Measurements from ENCODE around the gene SNAP47.
A peak's percentile ranks its signal among the peaks of the same experiment; 100 is the strongest.

The SNAP47 gene

GRCh38 chr1:227777646-227778045 lies 42.4 kb downstream of the SNAP47 start:
- H3K4me3 Mint-ChIP-seq, result no peak overlapping the region
- H3K27ac Mint-ChIP-seq, result no peak overlapping the region
- H3K36me3 Mint-ChIP-seq, result peaks cover 2% of the 10 kb centered on the region
- H3K4me1 Mint-ChIP-seq (ENCODE audit: low read depth), result peaks cover 23% of the 10 kb centered on the region
- H3K27me3 Mint-ChIP-seq, result no peaks in the 10 kb centered on the region
- no peaks in the 10 kb centered on the region for H3K9me3 Mint-ChIP-seq (ENCODE audit: low read depth)

GRCh38 chr1:227778401-227778947 lies 43.2 kb downstream of the SNAP47 start:
- H3K27ac Mint-ChIP-seq, result no peak overlapping the region
- no peaks in the 10 kb centered on the region for H3K9me3 Mint-ChIP-seq (ENCODE audit: low read depth)
- peaks cover 16% of the 10 kb centered on the region for H3K4me1 Mint-ChIP-seq (ENCODE audit: low read depth)
- no peak overlapping the region for H3K4me3 Mint-ChIP-seq
- peaks cover 2% of the 10 kb centered on the region for H3K36me3 Mint-ChIP-seq
- H3K27me3 Mint-ChIP-seq, result no peaks in the 10 kb centered on the region

DNA sequence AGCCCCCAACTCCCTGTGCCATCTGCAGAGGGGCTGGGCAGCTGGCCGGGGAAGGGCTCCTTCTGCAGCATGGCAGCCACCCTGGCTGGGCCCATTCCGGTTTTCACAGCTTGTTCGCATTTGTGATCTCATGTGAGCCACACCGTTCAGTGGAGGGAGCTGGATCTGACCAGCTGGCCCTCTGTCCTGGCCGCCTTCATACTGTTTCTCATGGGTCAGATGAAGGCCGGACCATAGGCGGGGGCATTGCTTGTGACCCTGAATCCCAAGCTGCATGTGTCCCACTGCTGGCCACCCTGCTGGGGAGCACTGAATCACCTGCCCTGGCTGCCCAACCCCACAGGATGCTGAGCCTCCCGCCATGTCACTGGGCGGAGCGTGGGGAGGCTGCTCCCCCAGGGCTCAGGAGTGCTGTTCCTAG lies 43.8 kb downstream of the SNAP47 start:
- Mint-ChIP-seq H3K9me3 (ENCODE audit: low read depth) (no peaks in the 10 kb centered on the region), H3K36me3 (peaks cover 2% of the 10 kb centered on the region), H3K4me1 (ENCODE audit: low read depth) (peaks cover 11% of the 10 kb centered on the region), H3K27me3 (no peaks in the 10 kb centered on the region), H3K27ac (no peak overlapping the region), H3K4me3 (no peak overlapping the region)

DNA sequence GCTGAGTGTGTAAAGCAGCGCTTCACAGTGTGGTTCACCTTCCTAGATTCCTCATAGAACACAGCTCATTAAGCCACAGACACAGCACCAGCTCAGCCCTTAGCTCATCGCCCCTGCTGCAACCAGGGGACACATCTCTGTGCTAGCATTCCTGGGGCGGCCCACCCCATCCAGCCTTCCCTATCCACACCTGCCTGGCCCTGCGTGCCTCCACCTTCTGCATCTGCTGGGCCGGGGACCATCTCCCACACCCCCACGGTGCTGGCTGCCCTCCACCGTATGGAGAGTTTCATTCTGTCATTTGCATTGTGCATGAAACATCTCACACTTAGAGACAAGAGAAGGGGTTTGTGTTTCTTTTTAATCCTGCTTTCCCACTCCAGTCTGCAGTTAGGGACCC lies 44.5 kb downstream of the SNAP47 start:
- H3K27ac Mint-ChIP-seq, result no peak overlapping the region

DNA sequence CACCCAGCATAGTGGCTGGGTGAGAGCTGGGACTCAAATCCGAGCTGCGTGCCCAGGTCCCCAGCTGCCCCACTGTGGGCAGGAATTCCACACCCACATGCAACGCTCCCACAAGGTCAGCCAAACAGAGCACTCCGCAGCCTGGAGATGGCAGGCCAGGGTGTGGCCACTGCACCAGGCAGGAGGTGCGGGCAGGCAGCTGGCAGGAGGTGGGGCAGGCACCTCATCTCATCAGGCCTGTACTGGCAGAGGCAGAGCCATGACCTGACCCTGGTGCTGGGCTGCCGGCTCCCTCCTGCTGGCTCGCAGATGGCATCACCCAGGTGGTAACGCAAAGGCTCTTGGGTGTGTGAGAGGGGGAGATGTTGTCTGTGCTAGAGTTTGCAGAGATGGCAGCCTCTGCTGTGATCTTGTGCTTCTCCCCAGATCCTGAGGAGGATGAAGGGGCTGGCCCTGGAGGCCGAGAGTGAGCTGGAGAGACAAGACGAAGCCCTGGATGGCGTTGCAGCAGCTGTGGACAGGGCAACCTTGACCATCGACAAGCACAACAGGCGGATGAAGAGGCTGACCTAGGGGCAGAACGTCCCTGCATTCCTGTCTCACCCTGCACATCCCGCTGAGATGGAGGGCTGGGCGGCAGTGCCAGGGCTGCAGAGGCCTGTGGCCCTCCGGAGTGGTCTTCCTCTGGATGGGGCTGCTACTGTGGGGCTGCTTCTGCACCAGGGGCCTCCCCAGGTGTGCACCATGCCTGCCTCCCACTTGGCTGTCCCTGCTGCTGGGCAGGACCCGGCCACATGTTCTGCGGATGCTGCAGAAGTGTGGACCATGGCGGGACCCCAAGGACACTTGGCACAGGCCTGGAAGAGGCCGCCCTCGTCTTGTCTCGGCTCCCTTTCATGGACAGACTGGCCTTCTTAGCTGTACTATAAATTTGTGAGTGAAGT lies 45.1 kb downstream of the SNAP47 start:
- no peak overlapping the region for H3K4me3 Mint-ChIP-seq
- no peaks in the 10 kb centered on the region for H3K9me3 Mint-ChIP-seq (ENCODE audit: low read depth)
- peaks cover 2% of the 10 kb centered on the region for H3K36me3 Mint-ChIP-seq
- H3K27ac Mint-ChIP-seq, result no peak overlapping the region
- no peaks in the 10 kb centered on the region for H3K27me3 Mint-ChIP-seq
- H3K4me1 Mint-ChIP-seq (ENCODE audit: low read depth), result peaks cover under 1% of the 10 kb centered on the region

More for the DNA sequence above, 44.5 kb downstream of the SNAP47 start:
- Mint-ChIP-seq H3K4me1 (ENCODE audit: low read depth) (peaks cover 4% of the 10 kb centered on the region), H3K9me3 (ENCODE audit: low read depth) (no peaks in the 10 kb centered on the region), H3K36me3 (peaks cover 2% of the 10 kb centered on the region), H3K4me3 (no peak overlapping the region), H3K27me3 (no peaks in the 10 kb centered on the region)

- Mint-ChIP-seq H3K27ac (no peak overlapping the region), H3K9me3 (ENCODE audit: low read depth) (no peaks in the 10 kb centered on the region), H3K27me3 (no peaks in the 10 kb centered on the region), H3K4me1 (ENCODE audit: low read depth) (peaks cover 2% of the 10 kb centered on the region), H3K36me3 (peaks cover 2% of the 10 kb centered on the region), H3K4me3 (no peak overlapping the region)
These were observed 46.2 kb downstream of the SNAP47 start for GRCh38 chr1:227781314-227781930.

DNA sequence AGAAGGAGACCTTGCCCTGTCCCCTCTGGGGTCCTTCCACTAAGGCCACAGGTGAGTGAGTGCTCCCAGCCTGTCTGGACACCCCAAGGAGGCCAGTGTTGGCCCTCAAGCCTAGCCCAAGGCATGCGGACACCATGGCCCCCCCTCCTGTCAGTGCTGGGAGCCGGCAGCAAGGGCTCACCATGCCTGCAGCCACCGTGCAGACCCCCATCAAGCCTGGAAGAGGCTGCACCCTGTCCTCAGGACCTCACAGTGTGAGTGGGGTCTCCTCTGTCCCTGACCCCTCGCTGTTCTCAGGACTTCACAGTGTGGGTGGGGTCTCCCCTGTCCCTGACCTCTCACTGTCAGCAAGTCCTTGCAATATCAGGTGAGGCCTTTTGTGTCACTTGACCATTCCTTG lies 47.0 kb downstream of the SNAP47 start:
- no peak overlapping the region for H3K27ac Mint-ChIP-seq
- H3K4me1 Mint-ChIP-seq (ENCODE audit: low read depth), result peaks cover 5% of the 10 kb centered on the region
- H3K4me3 Mint-ChIP-seq, result no peak overlapping the region
- no peaks in the 10 kb centered on the region for H3K9me3 Mint-ChIP-seq (ENCODE audit: low read depth)
- H3K27me3 Mint-ChIP-seq, result no peaks in the 10 kb centered on the region
- H3K36me3 Mint-ChIP-seq, result peaks cover 2% of the 10 kb centered on the region

DNA sequence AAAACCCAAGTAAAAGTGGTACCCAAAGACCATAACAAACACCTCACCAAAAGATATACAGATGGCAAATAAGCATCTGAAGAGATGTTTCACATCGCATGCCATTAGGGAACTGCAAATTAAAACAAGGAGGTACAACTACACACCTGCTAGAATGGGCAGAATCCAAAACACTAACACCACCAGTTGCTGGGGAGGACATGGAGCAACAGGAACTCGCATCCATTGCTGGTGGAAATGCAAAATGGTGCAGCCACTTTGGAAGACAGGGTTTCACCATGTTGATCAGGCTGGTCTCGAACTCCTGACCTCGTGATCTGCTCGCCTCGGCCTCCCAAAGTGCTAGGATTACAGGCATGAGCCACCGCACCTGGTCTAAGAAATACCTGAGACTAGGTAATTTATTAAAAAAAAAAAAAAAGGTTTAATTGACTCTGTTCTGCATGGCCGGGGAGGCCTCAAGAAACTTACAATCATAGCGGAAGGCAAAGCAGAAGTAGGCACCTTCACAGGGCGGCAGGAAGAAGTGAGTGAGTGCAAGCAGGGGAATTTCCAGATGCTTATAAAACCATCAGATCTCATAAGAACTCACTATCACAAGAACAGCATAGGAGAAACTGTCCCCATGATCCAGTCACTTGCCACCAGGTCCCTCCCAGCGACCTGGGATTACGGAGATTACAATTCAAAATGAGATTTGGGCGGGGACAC lies 50.0 kb downstream of the SNAP47 start:
- Mint-ChIP-seq H3K4me1 (ENCODE audit: low read depth) (peaks cover 12% of the 10 kb centered on the region), H3K4me3 (no peak overlapping the region), H3K36me3 (peaks cover 2% of the 10 kb centered on the region), H3K9me3 (ENCODE audit: low read depth) (no peaks in the 10 kb centered on the region), H3K27ac (no peak overlapping the region), H3K27me3 (no peaks in the 10 kb centered on the region)

DNA sequence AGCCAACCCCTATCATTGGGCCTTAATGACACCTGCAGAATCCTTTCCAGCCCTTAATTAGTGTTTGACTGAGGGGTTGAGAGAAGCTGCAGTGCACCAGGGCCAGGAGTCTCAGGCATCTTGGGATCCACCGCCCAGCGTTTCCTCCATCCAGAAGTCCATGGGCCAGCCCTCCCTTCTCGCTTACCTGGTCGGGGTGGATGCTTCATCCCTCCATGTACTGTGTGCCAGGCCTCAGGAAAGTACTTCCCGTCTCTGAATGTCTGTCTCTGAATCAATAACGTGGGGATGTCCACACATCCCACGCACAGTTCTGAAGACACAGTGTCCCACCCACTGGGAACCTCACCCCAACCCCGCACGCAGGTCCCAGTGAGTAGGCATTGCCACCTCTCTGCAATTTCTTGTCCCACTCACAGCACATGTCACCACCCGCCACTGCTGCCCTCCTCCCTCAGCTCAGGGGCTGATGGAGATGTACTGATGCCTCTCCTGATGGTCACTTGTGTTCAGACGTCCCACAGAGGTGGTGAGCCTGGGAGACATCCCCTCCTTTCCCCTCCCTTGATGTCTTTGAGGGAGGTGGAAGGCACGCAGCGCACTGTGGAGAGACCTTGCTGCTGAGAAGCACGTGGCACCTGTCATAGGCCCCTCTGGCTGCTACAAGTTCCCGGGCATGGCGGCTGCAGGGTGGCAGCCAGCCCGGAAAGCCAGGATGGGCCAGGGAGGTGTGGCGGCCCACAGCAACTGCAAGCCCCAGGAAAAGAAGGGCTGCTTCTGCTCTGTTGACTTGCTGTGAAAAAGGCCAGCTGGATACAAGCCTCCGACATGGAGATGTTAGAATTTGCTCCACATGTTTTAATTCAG lies 50.8 kb downstream of the SNAP47 start:
- Mint-ChIP-seq H3K4me1 (ENCODE audit: low read depth) (peaks cover 12% of the 10 kb centered on the region), H3K4me3 (no peak overlapping the region), H3K27ac (no peak overlapping the region), H3K9me3 (ENCODE audit: low read depth) (no peaks in the 10 kb centered on the region), H3K36me3 (peaks cover 2% of the 10 kb centered on the region), H3K27me3 (no peaks in the 10 kb centered on the region)

GRCh38 chr1:227786673-227787512 lies 51.7 kb downstream of the SNAP47 start:
- Mint-ChIP-seq H3K9me3 (ENCODE audit: low read depth) (no peaks in the 10 kb centered on the region), H3K4me1 (ENCODE audit: low read depth) (peaks cover 12% of the 10 kb centered on the region), H3K36me3 (peaks cover 2% of the 10 kb centered on the region), H3K4me3 (peak overlapping the region; percentile 83), H3K27me3 (no peaks in the 10 kb centered on the region), H3K27ac (peak overlapping the region; percentile 22)

DNA sequence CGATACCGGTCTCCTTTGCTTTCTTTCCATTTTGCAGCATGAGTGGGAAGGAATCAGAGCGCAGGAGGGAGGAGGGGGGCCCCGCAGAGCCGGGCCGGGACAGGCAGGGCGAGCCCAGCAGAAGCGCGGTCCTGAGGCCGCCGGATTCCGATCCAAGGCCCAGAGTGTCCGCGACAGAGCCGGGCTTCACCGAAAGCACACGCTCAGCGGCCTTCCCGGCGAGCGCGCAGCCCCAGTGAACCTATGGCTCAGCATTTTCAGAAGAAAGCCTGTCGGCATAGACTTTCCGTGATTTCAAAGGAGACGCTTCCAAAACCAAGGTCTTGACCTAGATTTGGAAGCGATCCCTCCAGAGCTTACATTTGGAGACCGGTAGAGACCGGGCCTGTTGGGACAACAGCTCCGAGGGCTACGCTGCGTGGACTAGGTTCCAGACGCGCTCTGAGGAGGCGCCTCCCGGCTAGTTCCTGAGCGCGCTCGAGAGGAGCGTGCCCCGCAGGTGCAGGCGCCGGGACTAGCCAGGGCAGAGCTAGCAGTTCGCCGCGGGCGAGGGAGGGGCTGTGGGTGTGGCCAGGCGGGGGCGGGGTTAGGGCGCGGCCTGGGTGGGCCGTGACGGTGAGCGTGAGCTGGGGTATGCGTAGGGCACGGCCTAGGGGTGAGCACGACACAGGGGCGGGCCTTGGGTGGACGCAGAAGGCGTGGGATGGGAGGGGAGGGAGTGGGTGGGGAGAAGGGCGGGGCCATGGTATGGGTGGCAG lies 52.5 kb downstream of the SNAP47 start:
- peak overlapping the region; percentile 22 for H3K27ac Mint-ChIP-seq
- H3K4me1 Mint-ChIP-seq (ENCODE audit: low read depth), result peaks cover 14% of the 10 kb centered on the region
- no peaks in the 10 kb centered on the region for H3K9me3 Mint-ChIP-seq (ENCODE audit: low read depth)
- no peaks in the 10 kb centered on the region for H3K36me3 Mint-ChIP-seq
- no peaks in the 10 kb centered on the region for H3K27me3 Mint-ChIP-seq
- H3K4me3 Mint-ChIP-seq, result peak overlapping the region; percentile 83

- no peaks in the 10 kb centered on the region for H3K9me3 Mint-ChIP-seq (ENCODE audit: low read depth)
- H3K36me3 Mint-ChIP-seq, result no peaks in the 10 kb centered on the region
- peaks cover 14% of the 10 kb centered on the region for H3K4me1 Mint-ChIP-seq (ENCODE audit: low read depth)
- H3K4me3 Mint-ChIP-seq, result peak overlapping the region; percentile 83
- H3K27me3 Mint-ChIP-seq, result no peaks in the 10 kb centered on the region
- no peak overlapping the region for H3K27ac Mint-ChIP-seq
These were observed 53.2 kb downstream of the SNAP47 start for GRCh38 chr1:227788271-227789083.

Data from activated naive CD8-positive, alpha-beta T cell (primary cell).